T-helper 2 cell (primary cell): ENCODE data around the gene RUNX3.
A peak's percentile ranks its signal among the peaks of the same experiment; 100 is the strongest.
"Not testable (repeated sequence)": the region's sequence is repeated elsewhere in the genome, so short reads cannot be mapped to it uniquely, and the experiment has no call there.

ENCODE experiments used
- DNase-seq, 5 experiments: peaks; one replicate each; pipeline versions ENCODE4 v3.0.0 to v3.0.0-alpha.2; 2012 to 2022
- total RNA-seq, 2 donors: gene quantifications; one replicate each; lab custom pipeline; 2026; lab: John Stamatoyannopoulos, UW

The RUNX3 gene
- 160 to 393 reads per million in 2 donors for total RNA-seq

GRCh38 chr1:24930260-24931145 is at the start of gene RUNX3:
Gene RUNX3, minus strand, starts transcription at chr1:24930276. Its CDS starts 408 bp downstream, at chr1:24929868.
- DNase-seq, result peak; percentile 87 to 98 (median 92)

- not testable (repeated sequence) for DNase-seq
These were observed 49.2 kb upstream of the RUNX3 start for GRCh38 chr1:24979232-24979631.

GRCh38 chr1:24978383-24979032 is 48.4 kb upstream of the RUNX3 start:
- DNase-seq, result no peak

GRCh38 chr1:24975391-24975790 is 45.3 kb upstream of the RUNX3 start:
- DNase-seq, result no peak

- no peak for DNase-seq
These were observed 43.2 kb upstream of the RUNX3 start for GRCh38 chr1:24973315-24973714.

- no peak for DNase-seq
These were observed 42.8 kb upstream of the RUNX3 start for GRCh38 chr1:24972915-24973242.

GRCh38 chr1:24972221-24972914 is 42.3 kb upstream of the RUNX3 start:
- DNase-seq, result no peak

- DNase-seq, result no peak
These were observed 41.1 kb upstream of the RUNX3 start for GRCh38 chr1:24970926-24971875.

GRCh38 chr1:24970399-24970753 is 40.3 kb upstream of the RUNX3 start:
- no peak for DNase-seq

GRCh38 chr1:24969596-24970398 is 39.7 kb upstream of the RUNX3 start:
- no peak for DNase-seq

- DNase-seq, result no peak
These were observed 39.0 kb upstream of the RUNX3 start for GRCh38 chr1:24968941-24969585.

- DNase-seq, result no peak
These were observed 37.9 kb upstream of the RUNX3 start for GRCh38 chr1:24967962-24968361.

GRCh38 chr1:24967555-24967954 is 37.5 kb upstream of the RUNX3 start:
- DNase-seq, result no peak

- DNase-seq, result peak in 3 of 5 experiments; percentile 53 to 96 (median 63)
These were observed 36.8 kb upstream of the RUNX3 start for GRCh38 chr1:24966724-24967346.

- no peak for DNase-seq
These were observed 36.1 kb upstream of the RUNX3 start for GRCh38 chr1:24966121-24966723.

- no peak for DNase-seq
These were observed 35.5 kb upstream of the RUNX3 start for GRCh38 chr1:24965571-24965930.

- DNase-seq, result peak; percentile 43 to 99 (median 76)
These were observed 34.9 kb upstream of the RUNX3 start for GRCh38 chr1:24964811-24965570.

GRCh38 chr1:24963943-24964693 is 34.0 kb upstream of the RUNX3 start:
- no peak for DNase-seq
